Transverse colon (tissue), 3 donors: ENCODE results near the gene EIF4E3.

Experiments
- EP300 ChIP-seq: sonication (generic); formaldehyde crosslinking; IDR thresholded peaks from one replicate; pipeline ENCODE4 v1.6.1; 2017; ENCODE audit warnings: antibody characterized with exemption, low read depth
- TF ChIP-seq, protein P1 (sequence below), 5 experiments: fragments of 200-600 bp in 3 of 5; fragments of 450-650 bp in 2 of 5; sonication (generic) in 3 of 5; IDR thresholded peaks; 1 replicate in 2 of 5; 2 replicates in 3 of 5; pipeline ENCODE4 v1.5.1; 2016 to 2017; ENCODE audit warnings: antibody characterized with exemption in 5 of 5, inconsistent platforms in 3 of 5, mild to moderate bottlenecking in 2 of 5, moderate library complexity in 1 of 5

DNA sequence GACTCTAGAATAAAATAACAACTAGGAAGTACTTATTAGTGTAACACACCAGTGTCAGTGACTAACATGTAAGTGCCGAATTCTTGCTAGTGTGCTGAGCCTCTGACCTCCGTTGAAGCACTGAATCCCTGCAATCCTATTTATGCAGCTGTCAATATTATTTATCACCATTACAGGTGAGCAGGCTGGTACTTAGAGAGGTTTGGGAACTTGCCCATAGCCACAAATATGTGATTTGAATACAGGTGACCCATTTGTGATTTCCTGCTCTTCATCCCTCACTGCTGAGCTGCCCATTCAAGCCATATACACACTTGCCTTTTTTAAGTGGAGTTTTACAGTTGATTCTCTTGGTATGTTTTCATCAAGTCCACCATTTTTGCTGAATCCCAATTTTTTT, 12.2 kb downstream of the EIF4E3 start:
- TF ChIP-seq, protein P1, sequence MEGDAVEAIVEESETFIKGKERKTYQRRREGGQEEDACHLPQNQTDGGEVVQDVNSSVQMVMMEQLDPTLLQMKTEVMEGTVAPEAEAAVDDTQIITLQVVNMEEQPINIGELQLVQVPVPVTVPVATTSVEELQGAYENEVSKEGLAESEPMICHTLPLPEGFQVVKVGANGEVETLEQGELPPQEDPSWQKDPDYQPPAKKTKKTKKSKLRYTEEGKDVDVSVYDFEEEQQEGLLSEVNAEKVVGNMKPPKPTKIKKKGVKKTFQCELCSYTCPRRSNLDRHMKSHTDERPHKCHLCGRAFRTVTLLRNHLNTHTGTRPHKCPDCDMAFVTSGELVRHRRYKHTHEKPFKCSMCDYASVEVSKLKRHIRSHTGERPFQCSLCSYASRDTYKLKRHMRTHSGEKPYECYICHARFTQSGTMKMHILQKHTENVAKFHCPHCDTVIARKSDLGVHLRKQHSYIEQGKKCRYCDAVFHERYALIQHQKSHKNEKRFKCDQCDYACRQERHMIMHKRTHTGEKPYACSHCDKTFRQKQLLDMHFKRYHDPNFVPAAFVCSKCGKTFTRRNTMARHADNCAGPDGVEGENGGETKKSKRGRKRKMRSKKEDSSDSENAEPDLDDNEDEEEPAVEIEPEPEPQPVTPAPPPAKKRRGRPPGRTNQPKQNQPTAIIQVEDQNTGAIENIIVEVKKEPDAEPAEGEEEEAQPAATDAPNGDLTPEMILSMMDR (IDR thresholded peaks at IDR 0.05), result no peak
- TF ChIP-seq EP300, result no peak
